ENCODE results near the gene PRMT7. TPM values are rescaled to one million over a fixed set of nuclear protein-coding genes. Genes with fewer than 3 reads are reported as not detected.

The PRMT7 gene
- total and polyA plus RNA-seq, 10 donors, result 25.0 to 66.4 (median 42.0) TPM

Small RNA genes within 50 kb of the gene (small RNA-seq; reads per million reads assigned to genes)
- gene RNU4-30P (0 reads per million in 4 donors), gene RNU6-1262P (0 reads per million in 4 donors)

Other genes starting within 250 kb of the PRMT7 start
- 10 to 100 TPM; 64.4 to 89.7 (median 68.5) TPM for gene NFATC3, start 225.6 kb upstream of the PRMT7 start, total RNA-seq
- gene NFATC3, start 225.6 kb upstream of the PRMT7 start, polyA plus RNA-seq, result 10 to 100 TPM; 12.4 to 13.1 (median 12.7) TPM
- under 1 TPM in 5 of 7 donors, not detected in 2; 0.20 to 0.35 (median 0.27) TPM for gene ESRP2, start 74.9 kb upstream of the PRMT7 start, total RNA-seq
- under 1 TPM; 0.02 to 0.16 (median 0.09) TPM for gene ESRP2, start 74.9 kb upstream of the PRMT7 start, polyA plus RNA-seq
- 10 to 100 TPM; 26.1 to 40.4 (median 35.7) TPM for gene PLA2G15, start 65.6 kb upstream of the PRMT7 start, total RNA-seq
- gene PLA2G15, start 65.6 kb upstream of the PRMT7 start, polyA plus RNA-seq, result 1 to 10 TPM; 6.3 to 8.5 (median 7.9) TPM
- 10 to 100 TPM; 24.9 to 62.8 (median 50.7) TPM for gene SLC7A6, start 46.5 kb upstream of the PRMT7 start, total RNA-seq
- 10 to 100 TPM in 2 of 3 donors, 1 to 10 TPM in 1; 9.8 to 12.3 (median 11.6) TPM for gene SLC7A6, start 46.5 kb upstream of the PRMT7 start, polyA plus RNA-seq
- 10 to 100 TPM; 17.6 to 30.6 (median 26.6) TPM for gene SLC7A6OS, start 73 bp upstream of the PRMT7 start, total RNA-seq
- gene SLC7A6OS, start 73 bp upstream of the PRMT7 start, polyA plus RNA-seq, result 10 to 100 TPM in 1 of 3 donors, 1 to 10 TPM in 2; 7.5 to 10.6 (median 8.5) TPM
- 1 to 10 TPM in 6 of 7 donors, under 1 TPM in 1; 0.66 to 6.5 (median 2.9) TPM for gene SMPD3, start 137.5 kb downstream of the PRMT7 start, total RNA-seq
- gene SMPD3, start 137.5 kb downstream of the PRMT7 start, polyA plus RNA-seq, result 1 to 10 TPM in 2 of 3 donors, under 1 TPM in 1; 0.86 to 1.4 (median 1.3) TPM
- 10 to 100 TPM; 21.5 to 53.1 (median 28.2) TPM for gene ZFP90, start 228.3 kb downstream of the PRMT7 start, total RNA-seq
- 10 to 100 TPM in 1 of 3 donors, 1 to 10 TPM in 2; 7.3 to 10.0 (median 9.9) TPM for gene ZFP90, start 228.3 kb downstream of the PRMT7 start, polyA plus RNA-seq